PC-3 (cell line): ENCODE data around the gene NUTF2. TPM values are rescaled to one million over a fixed set of nuclear protein-coding genes. Genes with fewer than 3 reads are reported as not detected.

Experiments
- ATAC-seq: fragments of 200-7000 bp; cut with Tn5 transposase; 2 replicates; pipeline ENCODE4 v1.9.1; 2020; ENCODE audit warnings: mild to moderate bottlenecking, moderate library complexity
- BruUV-seq: library from RNA; stranded (reverse); fragments of 400-500 nt; replicated peaks from 2 replicates; lab custom pipeline; 2021; lab: Mats Ljungman, UMichigan
- CTCF ChIA-PET: fragments of 300-600 bp; sonication (Branson Sonifier 250); formaldehyde crosslinking; loops from one replicate; lab custom pipeline; 2022; ENCODE audit warnings: antibody characterized with exemption; lab: Charles Lee
- POLR2A ChIA-PET: fragments of 300-600 bp; sonication (Branson Sonifier 250); formaldehyde crosslinking; loops from one replicate; lab custom pipeline; 2022; ENCODE audit warnings: antibody characterized with exemption; ENCODE audit not compliant: unreplicated experiment; lab: Charles Lee
- DNase-seq: peaks from one replicate; pipeline ENCODE4 v3.0.0-alpha.2; 2015
- H2AFZ ChIP-seq: fragments of 300-600 bp; sonication (generic); 2 replicates; pipeline ENCODE4 v1.6.0; 2016; ENCODE audit warnings: antibody characterized with exemption, low read length
- H3F3A ChIP-seq: fragments of 300-600 bp; sonication (generic); one replicate; pipeline ENCODE4 v1.6.0; 2017; ENCODE audit warnings: antibody characterized with exemption, low read length, control low read depth, mild to moderate bottlenecking; ENCODE audit not compliant: unreplicated experiment
- H3K27ac ChIP-seq: fragments of 300-600 bp; sonication (generic); 2 replicates; pipeline ENCODE4 v1.5.1; 2016; ENCODE audit warnings: mild to moderate bottlenecking, low read length
- H3K27me3 ChIP-seq: fragments of 300-600 bp; sonication (generic); 2 replicates; pipeline ENCODE4 v1.6.1; 2016; ENCODE audit warnings: low read length, mixed read lengths
- H3K36me3 ChIP-seq: fragments of 300-600 bp; sonication (generic); 2 replicates; pipeline ENCODE4 v1.6.1; 2016; ENCODE audit warnings: low read depth, mixed run types, low read length, mixed read lengths
- H3K4me1 ChIP-seq: fragments of 300-600 bp; sonication (generic); 2 replicates; pipeline ENCODE4 v1.5.1; 2016; ENCODE audit warnings: low read length; ENCODE audit not compliant: insufficient read depth
- H3K4me2 ChIP-seq: fragments of 300-600 bp; sonication (generic); 2 replicates; pipeline ENCODE4 v1.6.0; 2016; ENCODE audit warnings: low read length
- H3K4me3 ChIP-seq: fragments of 300-600 bp; sonication (generic); 2 replicates; pipeline ENCODE4 v1.5.1; 2016; ENCODE audit warnings: mild to moderate bottlenecking, low read length, mixed read lengths
- H3K79me2 ChIP-seq: fragments of 300-600 bp; sonication (generic); 2 replicates; pipeline ENCODE4 v1.6.1; 2017; ENCODE audit warnings: low read length, mixed read lengths
- H3K9ac ChIP-seq: fragments of 300-600 bp; sonication (generic); 2 replicates; pipeline ENCODE4 v1.6.0; 2016; ENCODE audit warnings: mild to moderate bottlenecking, low read length
- H3K9me2 ChIP-seq: fragments of 300-600 bp; sonication (generic); replicated peaks from 2 replicates; pipeline ENCODE4 v1.6.1; 2016; ENCODE audit warnings: mixed run types, low read length, mixed read lengths
- H3K9me3 ChIP-seq: fragments of 300-600 bp; sonication (generic); 2 replicates; pipeline ENCODE4 v1.6.1; 2016; ENCODE audit warnings: low read length, mixed read lengths
- H4K20me1 ChIP-seq: fragments of 300-600 bp; sonication (generic); 2 replicates; pipeline ENCODE4 v1.6.1; 2016; ENCODE audit warnings: low read length, mixed read lengths
- CTCF ChIP-seq: fragments of 300-600 bp; sonication (generic); conservative IDR thresholded peaks from 2 replicates; pipeline ENCODE4 v1.5.1; 2017; ENCODE audit warnings: antibody characterized with exemption, low read depth, mild to moderate bottlenecking, low read length
- EZH2 ChIP-seq: fragments of 300-600 bp; sonication (generic); IDR thresholded peaks from one replicate; pipeline ENCODE4 v1.6.1; 2017; ENCODE audit warnings: antibody characterized with exemption, mild to moderate bottlenecking, low read length; ENCODE audit not compliant: unreplicated experiment
- EZH2phosphoT487 ChIP-seq: fragments of 300-600 bp; sonication (generic); IDR thresholded peaks from 2 replicates; pipeline ENCODE4 v1.6.1; 2018; ENCODE audit warnings: mild to moderate bottlenecking, antibody characterized with exemption, low read length, borderline replicate concordance
- intact Hi-C: fragments of 100-400 bp; cut with micrococcal nuclease; formaldehyde crosslinking; loops from 2 replicates; pipeline ENCODE4 v1.9.0; 2023
- total RNA-seq: library from RNA; depleted of rRNA; stranded (reverse); fragments of >200 nt; gene quantifications from 2 replicates; pipeline ENCODE4 v1.2.3, GENCODE V29; 2014

The NUTF2 gene
- total RNA-seq, 1 experiment from 2014 or later: 167 TPM

DNA sequence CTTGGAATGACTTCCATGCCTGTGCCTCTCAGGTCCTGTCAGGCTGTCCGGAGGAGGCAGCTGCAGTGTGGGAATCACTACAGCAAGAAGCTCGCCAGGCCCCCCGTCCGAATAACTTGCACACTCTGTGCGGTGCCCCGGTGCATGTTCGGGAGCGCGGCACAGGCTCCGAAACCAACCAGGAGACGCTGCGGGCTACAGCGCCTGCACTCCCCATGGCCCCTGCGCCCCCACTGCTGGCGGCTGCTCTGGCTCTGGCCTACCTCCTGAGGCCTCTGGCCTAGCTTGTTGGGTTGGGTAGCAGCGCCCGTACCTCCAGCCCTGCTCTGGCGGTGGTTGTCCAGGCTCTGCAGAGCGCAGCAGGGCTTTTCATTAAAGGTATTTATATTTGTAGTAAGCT lies 39.2 kb downstream of the NUTF2 start:
- no TSS peak for BruUV-seq
- H3K9me2 ChIP-seq: no peaks in the 10 kb centered on the region
- intact Hi-C loops: no loop called here
- no peaks in the 10 kb centered on the region for H4K20me1 ChIP-seq
- no peak overlapping the region for H3K4me2 ChIP-seq
- H3K4me1 ChIP-seq: peaks cover 6% of the 10 kb centered on the region; the same call in 1 of the 2 replicates
- H3K36me3 ChIP-seq: peaks cover 4% of the 10 kb centered on the region; the same call in 1 of the 2 replicates
- no peak overlapping the region for H3K27ac ChIP-seq
- ChIA-PET POLR2A (no interaction called here), CTCF (no interaction called here)
- no peaks in the 10 kb centered on the region for H3K9me3 ChIP-seq
- H3K9ac ChIP-seq: no peak overlapping the region
- no peaks in the 10 kb centered on the region for H3F3A ChIP-seq
- no peaks in the 10 kb centered on the region for H3K79me2 ChIP-seq
- no peak for TF ChIP-seq CTCF
- no peak for TF ChIP-seq EZH2
- TF ChIP-seq EZH2phosphoT487: no peak
- no peak for DNase-seq
- no peaks in the 10 kb centered on the region for H3K27me3 ChIP-seq
- ATAC-seq: no peak
- H2AFZ ChIP-seq: no peak overlapping the region
- no peak overlapping the region for H3K4me3 ChIP-seq

- H3K79me2 ChIP-seq: no peaks in the 10 kb centered on the region
- H3K36me3 ChIP-seq: 0 out of 2 replicates have a peak, but pooled peaks cover 4% of the 10 kb centered on the region
- ATAC-seq (no peak), DNase-seq (no peak)
- H2AFZ ChIP-seq: no peak overlapping the region
- ChIA-PET POLR2A (no interaction called here), CTCF (no interaction called here)
- no peaks in the 10 kb centered on the region for H3F3A ChIP-seq
- H3K9ac ChIP-seq: no peak overlapping the region
- peaks cover 6% of the 10 kb centered on the region; the same call in 1 of the 2 replicates for H3K4me1 ChIP-seq
- no peaks in the 10 kb centered on the region for H3K27me3 ChIP-seq
- intact Hi-C loops: no loop called here
- no peak overlapping the region for H3K27ac ChIP-seq
- no peaks in the 10 kb centered on the region for H3K9me3 ChIP-seq
- no peaks in the 10 kb centered on the region for H4K20me1 ChIP-seq
- TF ChIP-seq EZH2 (no peak), EZH2phosphoT487 (no peak), CTCF (no peak)
- H3K4me3 ChIP-seq: no peak overlapping the region
- no peaks in the 10 kb centered on the region for H3K9me2 ChIP-seq
- H3K4me2 ChIP-seq: no peak overlapping the region
- no TSS peak for BruUV-seq
Measured at GRCh38 chr16:67886387-67886786, 39.7 kb downstream of the NUTF2 start.

- no peak for TF ChIP-seq CTCF
- no peak for TF ChIP-seq EZH2phosphoT487
- no peak for TF ChIP-seq EZH2
Measured at GRCh38 chr16:67888331-67888730, 41.6 kb downstream of the NUTF2 start.

More at GRCh38 chr16:67888331-67888730, 41.6 kb downstream of the NUTF2 start:
- no peaks in the 10 kb centered on the region for H3K27me3 ChIP-seq
- peaks cover 12% of the 10 kb centered on the region; the same call in 1 of the 2 replicates for H3K4me1 ChIP-seq
- no peak for DNase-seq
- H3F3A ChIP-seq: no peaks in the 10 kb centered on the region
- intact Hi-C loops: no loop called here
- H3K4me2 ChIP-seq: no peak overlapping the region
- no peak overlapping the region for H3K4me3 ChIP-seq
- no peaks in the 10 kb centered on the region for H3K9me2 ChIP-seq
- ChIA-PET CTCF (no interaction called here), POLR2A (interaction anchor here (0.6 kb wide), 1 partner anchor 82 kb away, joined by 3 read pairs; the partner anchor contains the start of genes RANBP10 and TSNAXIP1)
- peaks cover 2% of the 10 kb centered on the region for H3K79me2 ChIP-seq
- no peaks in the 10 kb centered on the region for H3K9me3 ChIP-seq
- no peak overlapping the region for H3K27ac ChIP-seq
- H2AFZ ChIP-seq: no peak overlapping the region
- H3K9ac ChIP-seq: no peak overlapping the region
- no peaks in the 10 kb centered on the region for H4K20me1 ChIP-seq
- H3K36me3 ChIP-seq: 0 out of 2 replicates have a peak, but pooled peaks cover 4% of the 10 kb centered on the region
- no TSS peak for BruUV-seq
- ATAC-seq: no peak
